ENCODE measurements around the gene GTF2H1. TPM values are rescaled to one million over a fixed set of nuclear protein-coding genes. Genes with fewer than 3 reads are reported as not detected.

The GTF2H1 gene
- 10 to 100 TPM; 48.2 to 57.9 TPM for total RNA-seq

- intact Hi-C loops (cut with DNase I, micrococcal nuclease): loop anchor here (1.0 to 10.0 kb wide), 17 partner anchors 61 to 1585 kb away; partner anchors contain the start of genes SAAL1 (in 2 of the 2), SPTY2D1 (in 2 of the 2), TSG101 (in 2 of the 2) and C11orf58 (in 1 of the 2)
- ATAC-seq (peak; percentile 89), DNase-seq (peak; percentile 97)
- Mint-ChIP-seq H3K36me3 (ENCODE audit: low read depth) (peaks cover 28% of the 10 kb centered on the region), H3K9me3 (ENCODE audit: low read depth) (no peaks in the 10 kb centered on the region), H3K4me3 (peak within 1 kb of the TSS; percentile 92), H3K27me3 (no peaks in the 10 kb centered on the region), H3K4me1 (peaks cover 59% of the 10 kb centered on the region), H3K27ac (peak within 1 kb of the TSS; percentile 100)
- ChIA-PET POLR2A (interaction anchor here (0.7 to 2.7 kb wide), 9 partner anchors 10 to 882 kb away, joined by 3 to 31 read pairs (median 4); partner anchors contain the start of genes LDHA and TSG101), CTCF (interaction anchor here (0.9 to 3.5 kb wide), 6 partner anchors 62 to 406 kb away, joined by 3 to 23 read pairs (median 5); no protein-coding TSS in a partner anchor)
Measured at GRCh38 chr11:18321969-18322711, at the start of gene GTF2H1, which contains the start of gene HPS5. TSS of gene GTF2H1 (plus strand) at chr11:18322567. CDS start at chr11:18333075, 10,508 bp downstream. TSS of gene HPS5 (minus strand) at chr11:18322140. CDS start at chr11:18317858, 4,282 bp downstream.

- ATAC-seq: no peak
- DNase-seq: no peak
- POLR2A ChIA-PET: no interaction called here
- H3K36me3 Mint-ChIP-seq (ENCODE audit: low read depth): peaks cover 31% of the 10 kb centered on the region
- H3K9me3 Mint-ChIP-seq (ENCODE audit: low read depth): no peaks in the 10 kb centered on the region
- no peak overlapping the region for H3K4me3 Mint-ChIP-seq
- CTCF ChIA-PET: interaction anchor here (1.1 kb wide), 1 partner anchor 34 kb away, joined by 3 read pairs; no protein-coding TSS in a partner anchor
- intact Hi-C loops (cut with DNase I, micrococcal nuclease): no loop called here
- H3K27me3 Mint-ChIP-seq: no peaks in the 10 kb centered on the region
- H3K27ac Mint-ChIP-seq: no peak overlapping the region
- peaks cover 8% of the 10 kb centered on the region for H3K4me1 Mint-ChIP-seq
Measured at GRCh38 chr11:18277565-18278271, 44.6 kb upstream of the GTF2H1 start.

- ChIA-PET CTCF (no interaction called here), POLR2A (interaction anchor here (0.6 kb wide), 2 partner anchors 847 to 1258 kb away, joined by 3 to 6 read pairs; no protein-coding TSS in a partner anchor)
- H3K4me3 Mint-ChIP-seq: no peak overlapping the region
- peaks cover 8% of the 10 kb centered on the region for H3K4me1 Mint-ChIP-seq
- no peaks in the 10 kb centered on the region for H3K9me3 Mint-ChIP-seq (ENCODE audit: low read depth)
- DNase-seq (no peak), ATAC-seq (peak; percentile 36)
- H3K36me3 Mint-ChIP-seq (ENCODE audit: low read depth): peaks cover 34% of the 10 kb centered on the region
- intact Hi-C loops (cut with DNase I, micrococcal nuclease): no loop called here
- H3K27me3 Mint-ChIP-seq: no peaks in the 10 kb centered on the region
- H3K27ac Mint-ChIP-seq: no peak overlapping the region
Measured at GRCh38 chr11:18280438-18281045, 41.8 kb upstream of the GTF2H1 start.

GRCh38 chr11:18282626-18283025, 39.7 kb upstream of the GTF2H1 start:
- POLR2A ChIA-PET: interaction anchor here (0.6 kb wide), 1 partner anchor 17 kb away, joined by 4 read pairs; no protein-coding TSS in a partner anchor
- intact Hi-C loops (cut with DNase I, micrococcal nuclease): no loop called here
- CTCF ChIA-PET: interaction anchor here (1.4 kb wide), 1 partner anchor 167 kb away, joined by 3 read pairs; no protein-coding TSS in a partner anchor

GRCh38 chr11:18285841-18286240, 36.5 kb upstream of the GTF2H1 start:
- ChIA-PET CTCF (interaction anchor here (0.6 to 1.6 kb wide), 4 partner anchors 14 to 436 kb away, joined by 3 read pairs; no protein-coding TSS in a partner anchor), POLR2A (no interaction called here)
- Mint-ChIP-seq H3K36me3 (ENCODE audit: low read depth) (peaks cover 28% of the 10 kb centered on the region), H3K27ac (no peak overlapping the region), H3K27me3 (no peaks in the 10 kb centered on the region), H3K4me3 (no peak overlapping the region), H3K4me1 (no peaks in the 10 kb centered on the region), H3K9me3 (ENCODE audit: low read depth) (no peaks in the 10 kb centered on the region)
- DNase-seq (no peak), ATAC-seq (no peak)
- intact Hi-C loops (cut with DNase I, micrococcal nuclease): no loop called here

More at GRCh38 chr11:18282626-18283025, 39.7 kb upstream of the GTF2H1 start:
- H3K4me3 Mint-ChIP-seq: no peak overlapping the region
- H3K4me1 Mint-ChIP-seq: peaks cover 8% of the 10 kb centered on the region
- H3K9me3 Mint-ChIP-seq (ENCODE audit: low read depth): no peaks in the 10 kb centered on the region
- peaks cover 40% of the 10 kb centered on the region for H3K36me3 Mint-ChIP-seq (ENCODE audit: low read depth)
- ATAC-seq: no peak
- H3K27ac Mint-ChIP-seq: no peak overlapping the region
- no peak for DNase-seq
- no peaks in the 10 kb centered on the region for H3K27me3 Mint-ChIP-seq

- ChIA-PET POLR2A (no interaction called here), CTCF (interaction anchor here (1.2 kb wide), 1 partner anchor 173 kb away, joined by 3 read pairs; no protein-coding TSS in a partner anchor)
- H3K4me3 Mint-ChIP-seq: no peak overlapping the region
- no peaks in the 10 kb centered on the region for H3K27me3 Mint-ChIP-seq
- H3K9me3 Mint-ChIP-seq (ENCODE audit: low read depth): no peaks in the 10 kb centered on the region
- ATAC-seq: no peak
- H3K36me3 Mint-ChIP-seq (ENCODE audit: low read depth): peaks cover 32% of the 10 kb centered on the region
- no peak for DNase-seq
- no peak overlapping the region for H3K27ac Mint-ChIP-seq
- intact Hi-C loops (cut with DNase I, micrococcal nuclease): no loop called here
- no peaks in the 10 kb centered on the region for H3K4me1 Mint-ChIP-seq
Measured at GRCh38 chr11:18288911-18289310, 33.5 kb upstream of the GTF2H1 start.

GRCh38 chr11:18294862-18295261, 27.5 kb upstream of the GTF2H1 start:
- DNase-seq (peak; percentile 19), ATAC-seq (peak; percentile 94)
- peaks cover 13% of the 10 kb centered on the region for H3K4me1 Mint-ChIP-seq
- peaks cover 52% of the 10 kb centered on the region for H3K36me3 Mint-ChIP-seq (ENCODE audit: low read depth)
- no peaks in the 10 kb centered on the region for H3K9me3 Mint-ChIP-seq (ENCODE audit: low read depth)
- POLR2A ChIA-PET: no interaction called here
- CTCF ChIA-PET: interaction anchor here (0.6 to 1.2 kb wide), 2 partner anchors 184 to 378 kb away, joined by 3 to 5 read pairs; no protein-coding TSS in a partner anchor
- no peak overlapping the region for H3K4me3 Mint-ChIP-seq
- H3K27me3 Mint-ChIP-seq: no peaks in the 10 kb centered on the region
- intact Hi-C loops (cut with DNase I, micrococcal nuclease): no loop called here
- no peak overlapping the region for H3K27ac Mint-ChIP-seq

GRCh38 chr11:18295316-18295715, 27.1 kb upstream of the GTF2H1 start:
- no peaks in the 10 kb centered on the region for H3K9me3 Mint-ChIP-seq (ENCODE audit: low read depth)
- H3K27me3 Mint-ChIP-seq: no peaks in the 10 kb centered on the region
- H3K27ac Mint-ChIP-seq: no peak overlapping the region
- ChIA-PET POLR2A (no interaction called here), CTCF (interaction anchor here (0.6 to 1.2 kb wide), 4 partner anchors 11 to 426 kb away, joined by 3 to 5 read pairs (median 4); no protein-coding TSS in a partner anchor)
- no peak overlapping the region for H3K4me3 Mint-ChIP-seq
- intact Hi-C loops (cut with DNase I, micrococcal nuclease): no loop called here
- H3K36me3 Mint-ChIP-seq (ENCODE audit: low read depth): peaks cover 53% of the 10 kb centered on the region
- DNase-seq (no peak), ATAC-seq (no peak)
- H3K4me1 Mint-ChIP-seq: peaks cover 13% of the 10 kb centered on the region

GRCh38 chr11:18299721-18300120, 22.6 kb upstream of the GTF2H1 start:
- peak overlapping the region; percentile 1 for H3K27ac Mint-ChIP-seq
- peaks cover 8% of the 10 kb centered on the region for H3K4me1 Mint-ChIP-seq
- H3K36me3 Mint-ChIP-seq (ENCODE audit: low read depth): peaks cover 43% of the 10 kb centered on the region
- intact Hi-C loops (cut with DNase I, micrococcal nuclease): no loop called here
- no peak for DNase-seq
- ATAC-seq: no peak
- H3K9me3 Mint-ChIP-seq (ENCODE audit: low read depth): no peaks in the 10 kb centered on the region
- no peaks in the 10 kb centered on the region for H3K27me3 Mint-ChIP-seq
- ChIA-PET CTCF (interaction anchor here (1.0 to 1.3 kb wide), 4 partner anchors 8 to 56 kb away, joined by 3 to 5 read pairs (median 4); no protein-coding TSS in a partner anchor), POLR2A (interaction anchor here (0.6 kb wide), 1 partner anchor 17 kb away, joined by 4 read pairs; no protein-coding TSS in a partner anchor)
- H3K4me3 Mint-ChIP-seq: no peak overlapping the region

GRCh38 chr11:18304745-18305144, 17.6 kb upstream of the GTF2H1 start:
- Mint-ChIP-seq H3K27ac (no peak overlapping the region), H3K4me1 (peaks cover under 1% of the 10 kb centered on the region), H3K4me3 (no peak overlapping the region), H3K9me3 (ENCODE audit: low read depth) (no peaks in the 10 kb centered on the region), H3K27me3 (no peaks in the 10 kb centered on the region), H3K36me3 (ENCODE audit: low read depth) (peaks cover 37% of the 10 kb centered on the region)
- CTCF ChIA-PET: no interaction called here
- POLR2A ChIA-PET: no interaction called here
- ATAC-seq: no peak
- no peak for DNase-seq
- intact Hi-C loops (cut with DNase I, micrococcal nuclease): no loop called here

Measured in activated CD4-positive, alpha-beta T cell treated with anti-CD3 and anti-CD28 coated beads for 36 hours (primary cell).